Stimulated activated CD8-positive, alpha-beta memory T cell treated with anti-CD3 and anti-CD28 coated beads, Interleukin-12 subunit alpha, Interleukin-12 subunit beta, amount 100 ng/mL, for 4 hours (primary cell): ENCODE measurements around the gene PTPN11.
"Not testable (repeated sequence)": the region's sequence is repeated elsewhere in the genome, so short reads cannot be mapped to it uniquely, and the experiment has no call there.

Source experiments
- DNase-seq: peaks from one replicate; pipeline ENCODE4 v3.0.0-alpha.2; 2020; ENCODE audit warnings: low read depth

The PTPN11 gene

GRCh38 chr12:112418608-112419296, at the start of gene PTPN11:
Gene PTPN11 (plus strand): TSS chr12:112418947. CDS start chr12:112419112, 165 bp downstream.
- peak; percentile 89 for DNase-seq

- DNase-seq = no peak
Observed at GRCh38 chr12:112370199-112370598, 48.5 kb upstream of the PTPN11 start.

GRCh38 chr12:112370868-112371510, 47.8 kb upstream of the PTPN11 start:
- no peak for DNase-seq

- DNase-seq = no peak
Observed at GRCh38 chr12:112374166-112374740, 44.5 kb upstream of the PTPN11 start.

GRCh38 chr12:112375105-112375504, 43.6 kb upstream of the PTPN11 start:
- DNase-seq = no peak

- DNase-seq = no peak
Observed at GRCh38 chr12:112380663-112381405, 37.9 kb upstream of the PTPN11 start.

GRCh38 chr12:112381406-112381882, 37.3 kb upstream of the PTPN11 start:
- DNase-seq = peak; percentile 15

- peak; percentile 88 for DNase-seq
Observed at GRCh38 chr12:112381883-112382796, 36.6 kb upstream of the PTPN11 start, which contains the start of gene HECTD4. Gene HECTD4 (minus strand): TSS chr12:112382431. CDS start chr12:112382128, 303 bp downstream.

- no peak for DNase-seq
Observed at GRCh38 chr12:112382866-112383265, 35.9 kb upstream of the PTPN11 start.

- DNase-seq = no peak
Observed at GRCh38 chr12:112386726-112387125, 32.0 kb upstream of the PTPN11 start.

GRCh38 chr12:112389228-112389627, 29.5 kb upstream of the PTPN11 start:
- DNase-seq = no peak

- not testable (repeated sequence) for DNase-seq
Observed at GRCh38 chr12:112389922-112390654, 28.7 kb upstream of the PTPN11 start.

- no peak for DNase-seq
Observed at GRCh38 chr12:112393328-112393727, 25.4 kb upstream of the PTPN11 start.

GRCh38 chr12:112401054-112401453, 17.7 kb upstream of the PTPN11 start:
- DNase-seq = no peak

GRCh38 chr12:112401903-112402498, 16.7 kb upstream of the PTPN11 start:
- DNase-seq = no peak

GRCh38 chr12:112406519-112407488, 11.9 kb upstream of the PTPN11 start:
- no peak for DNase-seq

GRCh38 chr12:112407683-112408082, 11.1 kb upstream of the PTPN11 start:
- not testable (repeated sequence) for DNase-seq

- no peak for DNase-seq
Observed at GRCh38 chr12:112408621-112409020, 10.1 kb upstream of the PTPN11 start.
